GM19455 (cell line): ENCODE measurements around the gene FNDC11.
"Not testable (repeated sequence)": the region's sequence is repeated elsewhere in the genome, so short reads cannot be mapped to it uniquely, and the experiment has no call there.

Experiments
- ATAC-seq: cut with Tn5 transposase; IDR thresholded peaks from one replicate; pipeline ENCODE4 v1.9.1; 2021; ENCODE audit not compliant: unreplicated experiment

The FNDC11 gene

GRCh38 chr20:63552481-63553249 lies 1.3 kb upstream of the FNDC11 start:
- ATAC-seq, result no peak

- no peak for ATAC-seq
These were observed 567 bp upstream of the FNDC11 start for GRCh38 chr20:63553251-63553932.

GRCh38 chr20:63554361-63555278 lies 661 bp downstream of the FNDC11 start:
- ATAC-seq, result no peak

- ATAC-seq, result no peak
These were observed 1.9 kb downstream of the FNDC11 start for GRCh38 chr20:63555661-63556381.

GRCh38 chr20:63556873-63557478 lies 3.0 kb downstream of the FNDC11 start:
- no peak for ATAC-seq

- no peak for ATAC-seq
These were observed 3.5 kb downstream of the FNDC11 start for GRCh38 chr20:63557481-63557891.

GRCh38 chr20:63558804-63559484 lies 5.0 kb downstream of the FNDC11 start:
- ATAC-seq, result no peak

- ATAC-seq, result not testable (repeated sequence)
These were observed 5.8 kb downstream of the FNDC11 start for GRCh38 chr20:63559485-63560332.

GRCh38 chr20:63560333-63560805 lies 6.4 kb downstream of the FNDC11 start:
- no peak for ATAC-seq

DNA sequence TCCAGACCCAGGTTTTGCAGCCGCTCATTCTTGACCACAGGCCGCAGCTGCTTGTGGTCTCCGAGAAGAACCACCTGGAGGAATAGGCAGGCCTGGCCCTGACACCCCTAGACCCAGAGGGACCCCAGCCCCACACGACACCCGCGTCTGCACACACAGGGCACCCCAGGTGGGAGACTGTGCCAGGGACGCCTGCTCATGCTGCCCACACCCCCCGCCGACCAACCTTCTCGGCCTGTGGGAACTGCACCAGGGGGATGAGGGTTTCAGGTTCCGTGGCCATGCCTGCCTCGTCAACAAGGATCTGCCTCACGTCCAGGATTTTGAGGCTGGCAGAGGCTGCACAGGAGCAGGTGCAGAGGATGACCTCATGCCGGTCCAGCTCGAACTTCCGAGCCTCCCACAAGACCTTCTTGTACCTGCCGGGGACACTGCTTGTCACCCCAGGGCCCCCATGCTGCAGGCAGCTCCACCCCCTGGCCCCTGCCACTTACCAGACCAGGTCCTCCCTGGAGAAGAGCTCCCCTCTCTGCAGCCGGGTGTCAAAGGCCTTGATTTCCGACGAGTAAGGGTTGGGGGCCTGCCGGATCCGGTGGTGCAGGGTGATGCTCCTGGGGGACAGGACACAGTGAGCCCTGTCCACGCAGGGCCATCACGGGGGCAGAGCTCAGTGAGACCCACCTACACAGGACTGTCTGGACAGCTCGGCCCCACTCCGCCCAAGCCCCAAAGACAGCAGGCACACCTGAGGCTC lies 7.1 kb downstream of the FNDC11 start:
- ATAC-seq, result no peak

DNA sequence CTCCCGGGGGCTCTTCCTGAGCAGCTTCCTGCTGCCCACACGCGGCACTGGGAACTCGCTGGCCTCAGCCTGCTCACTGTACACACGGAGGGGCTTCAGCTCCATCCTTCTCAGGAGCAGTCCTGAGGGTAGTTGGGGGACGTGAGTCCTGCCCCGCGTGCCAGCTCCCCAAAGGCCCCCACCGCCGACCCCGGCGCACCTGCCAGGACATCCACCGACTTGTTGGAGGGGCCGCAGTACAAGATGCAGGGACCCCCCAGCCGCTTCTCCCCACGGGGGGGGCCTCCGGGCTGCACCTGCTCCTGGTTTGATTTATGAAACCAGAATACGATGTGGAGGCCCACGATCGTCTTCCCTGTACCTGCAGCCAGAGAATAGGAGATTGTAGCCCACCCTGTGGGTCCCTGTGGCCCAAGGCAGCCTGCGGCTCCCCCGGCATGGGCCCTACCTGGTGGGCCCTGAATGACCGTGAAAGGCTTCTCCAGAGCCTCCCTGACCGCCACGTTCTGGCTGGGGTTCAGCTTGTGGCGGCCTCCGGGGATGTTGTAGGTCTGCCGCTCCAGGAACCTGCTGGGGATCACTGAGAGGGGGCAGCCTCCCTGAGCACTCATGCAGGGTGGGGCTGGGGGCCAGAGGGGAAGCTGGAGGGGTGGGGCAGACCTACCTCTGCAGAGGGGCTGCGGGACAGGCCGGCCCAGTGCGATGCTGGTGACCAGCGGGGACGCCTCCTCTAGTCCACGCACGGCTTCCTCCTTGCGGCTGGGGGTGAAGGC lies 7.9 kb downstream of the FNDC11 start:
- no peak for ATAC-seq

- ATAC-seq, result no peak
These were observed 8.7 kb downstream of the FNDC11 start for GRCh38 chr20:63562461-63563224.

DNA sequence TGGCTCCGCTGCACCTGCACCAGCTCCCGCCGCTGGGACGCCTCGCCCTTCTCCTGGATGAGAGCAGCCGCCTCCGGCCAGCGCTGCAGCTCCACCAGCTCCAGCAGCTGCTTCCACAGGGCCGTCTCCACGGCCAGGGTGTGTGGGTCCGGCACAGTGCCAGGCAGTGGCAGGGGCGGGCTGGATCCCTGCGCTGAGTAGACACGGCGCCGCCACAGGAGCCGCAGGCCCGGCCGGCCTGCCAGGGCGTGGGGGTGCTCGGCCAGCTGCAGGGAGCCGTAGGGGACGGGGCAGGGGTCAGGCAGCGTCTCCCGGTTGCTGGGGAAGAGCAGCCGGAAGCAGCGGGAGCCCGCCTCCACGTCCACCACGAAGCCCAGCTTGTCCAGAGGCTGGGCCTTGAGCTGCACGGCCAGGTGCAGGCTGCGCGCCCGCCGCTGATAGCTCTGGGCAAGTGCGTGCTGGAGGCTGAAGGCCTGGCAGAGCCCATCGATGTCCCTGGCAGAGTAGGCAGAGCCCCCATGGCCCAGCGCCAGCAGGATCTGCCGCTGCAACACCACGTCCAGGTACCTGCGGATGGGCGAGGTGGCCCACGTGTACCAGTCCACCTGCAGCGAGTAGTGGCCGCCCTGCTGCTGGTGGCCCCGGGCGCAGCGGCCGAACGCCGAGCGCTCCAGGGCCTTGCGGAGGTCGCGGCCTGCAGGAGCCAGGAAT lies 9.4 kb downstream of the FNDC11 start:
- no peak for ATAC-seq

DNA sequence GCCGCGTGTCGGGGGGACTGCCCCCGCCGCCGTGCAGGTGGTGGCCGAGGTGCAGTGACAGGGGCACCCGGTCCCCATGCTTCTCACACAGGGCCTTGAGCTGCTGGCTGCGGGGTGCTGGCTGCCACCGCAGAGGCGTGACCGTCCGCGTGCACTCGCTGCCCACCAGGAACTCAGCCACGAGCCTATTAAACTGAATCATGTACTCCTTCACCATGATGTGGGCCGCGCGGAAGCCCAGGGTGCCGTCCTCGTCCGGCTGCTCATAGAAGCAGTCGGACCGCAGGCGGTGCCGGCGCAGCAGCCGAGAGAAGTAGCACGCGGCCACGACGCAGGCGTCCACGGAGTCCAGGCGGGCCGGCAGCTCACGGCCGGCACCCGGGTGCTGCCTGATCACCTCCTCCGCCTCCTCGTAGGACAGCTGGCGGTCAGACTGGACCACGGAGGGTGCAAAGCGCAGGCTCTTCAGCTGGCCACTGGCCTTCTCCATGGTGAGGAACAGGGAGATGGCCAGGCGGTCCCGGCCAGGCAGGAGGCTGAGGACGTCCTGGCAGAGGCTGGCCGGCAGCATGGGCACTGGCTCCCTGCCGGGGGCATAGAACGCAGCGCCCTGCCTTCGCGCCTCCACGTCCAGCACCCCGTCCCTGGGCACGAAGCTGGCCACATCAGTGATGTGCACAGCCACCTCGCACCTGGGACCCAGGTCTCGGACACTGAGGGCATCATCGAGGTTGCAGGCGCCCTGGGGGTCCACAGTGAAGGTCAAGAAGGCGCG lies 10.3 kb downstream of the FNDC11 start:
- ATAC-seq, result no peak

- no peak for ATAC-seq
These were observed 11.2 kb downstream of the FNDC11 start for GRCh38 chr20:63565021-63565698.
